ENCODE measurements around the gene CDCA3. TPM values are rescaled to one million over a fixed set of nuclear protein-coding genes. Genes with fewer than 3 reads are reported as not detected.
"Not testable (repeated sequence)": the region's sequence is repeated elsewhere in the genome, so short reads cannot be mapped to it uniquely, and the experiment has no call there.

The CDCA3 gene
- total RNA-seq, 4 donors from 2014 or later, result 0.25 to 4.4 (median 0.65) TPM

GRCh38 chr12:6867413-6868210 lies 16.5 kb upstream of the CDCA3 start, which contains the start of gene TPI1:
Gene TPI1, plus strand, starts transcription at chr12:6867531. Its CDS starts 36 bp downstream, at chr12:6867567.
- peak within 1 kb of the TSS; percentile 93 to 100 (median 99) for H3K27ac ChIP-seq
- peak; percentile 95 to 98 for TF ChIP-seq POLR2A (IDR thresholded peaks at IDR 0.05)
- no peak for TF ChIP-seq CTCF (IDR thresholded peaks at IDR 0.05 in 4 of 5, conservative IDR thresholded peaks at IDR 0.05 in 1 of 5)
- DNase-seq (peak; percentile 79 to 83), ATAC-seq (peak; percentile 83 to 84)
- no peaks in the 10 kb centered on the region for H3K27me3 ChIP-seq
- no peaks in the 10 kb centered on the region for H3K9me3 ChIP-seq
- peak within 1 kb of the TSS; percentile 74 to 99 (median 91) for H3K4me3 ChIP-seq
- intact Hi-C loops (cut with DNase I; ENCODE audit: low total_unique reads) (loop anchor here (1.0 to 5.0 kb wide), 4 partner anchors 15 to 151 kb away; partner anchors contain the start of genes C12orf57, LPCAT3, RNU7-1 and USP5), in situ Hi-C loops (cut with MboI; ENCODE audit: low sequenced_read_pairs in 4 of 4) (no loop called here)
- H3K36me3 ChIP-seq, result peaks cover 0 to 59% of the 10 kb centered on the region in 2 donors
- peaks cover 35 to 38% of the 10 kb centered on the region in 2 donors for H3K4me1 ChIP-seq

GRCh38 chr12:6866920-6867412 lies 15.9 kb upstream of the CDCA3 start:
- peaks cover 0 to 65% of the 10 kb centered on the region in 2 donors for H3K36me3 ChIP-seq

GRCh38 chr12:6866163-6866919 lies 15.3 kb upstream of the CDCA3 start:
- Histone ChIP-seq H3K36me3 (peaks cover 0 to 68% of the 10 kb centered on the region in 2 donors), H3K9me3 (no peaks in the 10 kb centered on the region), H3K27me3 (no peaks in the 10 kb centered on the region), H3K27ac (peak overlapping the region; percentile 93 to 100 (median 99)), H3K4me1 (peaks cover 25 to 30% of the 10 kb centered on the region in 2 donors), H3K4me3 (peak overlapping the region in 3 of 4 donors; percentile 74 to 99 (median 98))
- DNase-seq (no peak), ATAC-seq (no peak)
- in situ Hi-C loops (cut with MboI; ENCODE audit: low sequenced_read_pairs in 4 of 4) (no loop called here), intact Hi-C loops (cut with DNase I; ENCODE audit: low total_unique reads) (loop anchor here (2.0 to 5.0 kb wide), 2 partner anchors 58 to 76 kb away; partner anchors contain the start of genes C12orf57 and RNU7-1)
- no peak for TF ChIP-seq CTCF (IDR thresholded peaks at IDR 0.05 in 4 of 5, conservative IDR thresholded peaks at IDR 0.05 in 1 of 5)
- TF ChIP-seq POLR2A (IDR thresholded peaks at IDR 0.05), result no peak

More at GRCh38 chr12:6866920-6867412, 15.9 kb upstream of the CDCA3 start:
- intact Hi-C loops (cut with DNase I; ENCODE audit: low total_unique reads), result loop anchor here (1.0 to 5.0 kb wide), 3 partner anchors 15 to 75 kb away; partner anchors contain the start of genes C12orf57, RNU7-1 and USP5
- Histone ChIP-seq H3K27me3 (no peaks in the 10 kb centered on the region), H3K9me3 (no peaks in the 10 kb centered on the region), H3K4me3 (peak overlapping the region; percentile 74 to 99 (median 91)), H3K27ac (peak overlapping the region; percentile 93 to 100 (median 99)), H3K4me1 (peaks cover 32 to 35% of the 10 kb centered on the region in 2 donors)
- in situ Hi-C loops (cut with MboI; ENCODE audit: low sequenced_read_pairs in 4 of 4), result no loop called here
- peak; percentile 9 to 18 for ATAC-seq
- peak in 1 of 2 donors; percentile 49 for DNase-seq
- TF ChIP-seq CTCF (IDR thresholded peaks at IDR 0.05 in 4 of 5, conservative IDR thresholded peaks at IDR 0.05 in 1 of 5) (no peak), POLR2A (IDR thresholded peaks at IDR 0.05) (no peak)

GRCh38 chr12:6865307-6865706 lies 14.2 kb upstream of the CDCA3 start:
- in situ Hi-C loops (cut with MboI; ENCODE audit: low sequenced_read_pairs in 4 of 4); DNase-seq; ATAC-seq; H3K4me3 ChIP-seq; H3K27ac ChIP-seq; H3K27me3 ChIP-seq; H3K9me3 ChIP-seq: not testable (repeated sequence)
- peaks cover 0 to 68% of the 10 kb centered on the region in 2 donors for H3K36me3 ChIP-seq
- peaks cover 25 to 27% of the 10 kb centered on the region in 2 donors for H3K4me1 ChIP-seq
- intact Hi-C loops (cut with DNase I; ENCODE audit: low total_unique reads), result loop anchor here (5.0 kb wide), 1 partner anchor 77 kb away; the partner anchor contains the start of genes C12orf57 and RNU7-1
